ENCODE measurements around the gene TLR5.
"Not testable (repeated sequence)": the region's sequence is repeated elsewhere in the genome, so short reads cannot be mapped to it uniquely, and the experiment has no call there.

Gene TLR5

GRCh38 chr1:223142795-223143536 is at the start of gene TLR5:
TLR5 (minus strand) TSS chr1:223143248; CDS start chr1:223113031, 30,217 bp downstream.
- no peak for FAIRE-seq

GRCh38 chr1:223189903-223190724 is 47.1 kb upstream of the TLR5 start:
- FAIRE-seq = no peak

- FAIRE-seq = no peak
These were observed 46.5 kb upstream of the TLR5 start for GRCh38 chr1:223189525-223189902.

- no peak for FAIRE-seq
These were observed 45.7 kb upstream of the TLR5 start for GRCh38 chr1:223188618-223189356.

- FAIRE-seq = no peak
These were observed 43.8 kb upstream of the TLR5 start for GRCh38 chr1:223186800-223187199.

- no peak for FAIRE-seq
These were observed 40.3 kb upstream of the TLR5 start for GRCh38 chr1:223183268-223183862.

- no peak for FAIRE-seq
These were observed 37.8 kb upstream of the TLR5 start for GRCh38 chr1:223180731-223181321.

GRCh38 chr1:223179786-223180185 is 36.7 kb upstream of the TLR5 start:
- FAIRE-seq = no peak

GRCh38 chr1:223179280-223179679 is 36.2 kb upstream of the TLR5 start:
- FAIRE-seq = no peak

- FAIRE-seq = no peak
These were observed 34.6 kb upstream of the TLR5 start for GRCh38 chr1:223177681-223178080.

GRCh38 chr1:223176437-223176836 is 33.4 kb upstream of the TLR5 start:
- no peak for FAIRE-seq

GRCh38 chr1:223175633-223176032 is 32.6 kb upstream of the TLR5 start:
- no peak for FAIRE-seq

- FAIRE-seq = no peak
These were observed 32.0 kb upstream of the TLR5 start for GRCh38 chr1:223175032-223175431.

GRCh38 chr1:223169458-223169857 is 26.4 kb upstream of the TLR5 start:
- not testable (repeated sequence) for FAIRE-seq

GRCh38 chr1:223161321-223161720 is 18.3 kb upstream of the TLR5 start:
- no peak for FAIRE-seq

GRCh38 chr1:223156343-223156742 is 13.3 kb upstream of the TLR5 start:
- FAIRE-seq = no peak

GRCh38 chr1:223155153-223155552 is 12.1 kb upstream of the TLR5 start:
- no peak for FAIRE-seq

- FAIRE-seq = no peak
These were observed 10.4 kb upstream of the TLR5 start for GRCh38 chr1:223153177-223154119.

GRCh38 chr1:223152399-223152798 is 9.4 kb upstream of the TLR5 start:
- FAIRE-seq = no peak

- no peak for FAIRE-seq
These were observed 7.4 kb upstream of the TLR5 start for GRCh38 chr1:223150443-223150842.

GRCh38 chr1:223147873-223148272 is 4.8 kb upstream of the TLR5 start:
- no peak for FAIRE-seq

- no peak for FAIRE-seq
These were observed 4.4 kb upstream of the TLR5 start for GRCh38 chr1:223147409-223147808.

Data from TTC549 (cell line).